HG03097 (cell line): Measurements from ENCODE around the gene SLC5A2.
"Not testable (repeated sequence)": the region's sequence is repeated elsewhere in the genome, so short reads cannot be mapped to it uniquely, and the experiment has no call there.

Source experiments
- ATAC-seq: cut with Tn5 transposase; IDR thresholded peaks from one replicate; pipeline ENCODE4 v1.9.1; 2021; ENCODE audit not compliant: unreplicated experiment, low FRiP score

The SLC5A2 gene

GRCh38 chr16:31491778-31492418 is 9.0 kb downstream of the SLC5A2 start:
- ATAC-seq = no peak

DNA sequence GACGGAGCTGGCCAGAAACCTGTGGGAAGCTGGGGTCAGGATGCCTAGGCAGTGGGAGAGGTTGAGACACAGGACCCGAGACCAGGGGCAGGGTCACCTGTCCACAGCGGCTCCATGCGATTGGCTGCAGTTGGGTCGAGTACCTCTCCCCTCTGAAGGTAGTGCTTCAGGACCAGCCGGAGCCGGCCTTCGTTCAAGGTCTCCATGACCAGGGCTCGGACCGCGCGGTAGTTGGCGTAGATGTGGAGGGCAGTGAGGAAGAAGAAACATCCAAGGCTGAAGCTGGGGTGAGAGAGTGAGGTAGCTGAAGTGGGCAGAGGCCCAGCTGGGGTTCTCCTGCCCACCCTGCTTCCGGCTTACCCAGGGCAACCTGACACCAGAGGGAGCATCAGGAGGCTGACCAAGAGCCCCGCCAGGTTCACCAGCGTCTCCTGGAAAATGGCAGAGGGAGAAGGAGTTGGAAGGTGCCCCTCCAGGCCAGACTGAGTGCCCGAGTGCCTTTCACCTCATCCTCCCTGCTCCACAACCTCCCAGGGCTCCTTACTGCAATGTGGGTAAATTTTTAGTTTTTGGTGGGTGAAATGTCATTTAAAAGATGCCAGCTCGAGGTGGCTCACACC is 10.7 kb downstream of the SLC5A2 start:
- no peak for ATAC-seq

- no peak for ATAC-seq
These were observed 13.7 kb downstream of the SLC5A2 start for GRCh38 chr16:31496670-31497069.

GRCh38 chr16:31498493-31498892 is 15.6 kb downstream of the SLC5A2 start:
- ATAC-seq = no peak

DNA sequence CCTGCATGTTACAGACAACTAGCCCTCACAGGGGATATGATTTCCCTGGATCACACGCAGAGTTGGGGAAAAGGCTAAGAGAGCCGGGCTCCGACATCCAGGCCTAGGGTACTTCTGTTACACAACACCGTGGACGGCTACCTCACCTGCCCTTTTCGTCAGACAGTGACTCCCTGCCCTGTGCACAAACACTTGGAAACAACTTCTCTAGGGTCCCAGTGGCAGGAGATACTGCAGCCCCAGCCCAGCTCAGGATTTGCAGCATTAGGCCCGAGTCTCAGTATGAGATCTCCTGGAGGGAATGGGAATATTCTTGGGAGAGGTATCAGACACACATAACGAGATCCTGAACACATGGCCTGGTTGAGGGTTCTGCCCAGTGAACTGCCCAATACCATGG is 17.0 kb downstream of the SLC5A2 start:
- no peak for ATAC-seq

GRCh38 chr16:31501226-31501965 is 18.5 kb downstream of the SLC5A2 start:
- ATAC-seq = no peak

- ATAC-seq = no peak
These were observed 19.0 kb downstream of the SLC5A2 start for GRCh38 chr16:31501966-31502348.

DNA sequence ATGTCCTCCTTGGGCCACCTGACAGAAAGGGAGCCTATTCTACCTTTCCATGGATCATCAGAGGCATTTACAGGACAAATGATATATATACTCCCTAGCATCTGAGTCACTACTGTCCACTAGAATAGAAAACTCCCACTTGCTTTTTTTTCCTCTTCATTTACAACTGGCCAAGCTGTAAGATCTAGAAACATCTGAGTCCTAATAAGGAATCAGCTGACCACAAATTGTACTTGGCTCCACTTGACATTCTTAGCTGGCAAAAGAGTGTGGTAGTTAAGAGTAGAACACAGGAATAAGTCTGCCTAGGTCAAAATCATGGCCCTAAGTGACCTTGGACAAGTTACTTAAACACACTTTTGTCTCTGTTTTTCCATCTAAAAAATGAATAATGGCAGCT is 20.1 kb downstream of the SLC5A2 start:
- no peak for ATAC-seq

DNA sequence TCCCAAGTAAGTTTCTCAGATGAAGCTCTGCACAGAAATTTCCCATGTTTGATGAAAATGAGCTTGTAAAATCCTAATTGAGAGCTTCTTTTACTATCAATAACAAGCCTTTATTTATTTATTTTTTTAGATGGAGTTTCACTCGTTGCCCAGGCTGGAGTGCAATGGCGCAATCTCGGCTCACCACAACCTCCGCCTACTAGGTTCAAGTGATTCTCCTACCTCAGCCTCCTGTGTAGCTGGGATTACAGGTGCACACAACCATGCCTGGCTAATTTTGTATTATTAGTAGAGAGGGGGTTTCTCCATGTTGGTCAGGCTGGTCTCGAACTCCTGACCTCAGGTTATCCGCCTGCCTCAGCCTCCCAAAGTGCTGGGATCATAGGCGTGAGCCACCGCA is 20.6 kb downstream of the SLC5A2 start:
- ATAC-seq = not testable (repeated sequence)

GRCh38 chr16:31504159-31504558 is 21.2 kb downstream of the SLC5A2 start:
- no peak for ATAC-seq

DNA sequence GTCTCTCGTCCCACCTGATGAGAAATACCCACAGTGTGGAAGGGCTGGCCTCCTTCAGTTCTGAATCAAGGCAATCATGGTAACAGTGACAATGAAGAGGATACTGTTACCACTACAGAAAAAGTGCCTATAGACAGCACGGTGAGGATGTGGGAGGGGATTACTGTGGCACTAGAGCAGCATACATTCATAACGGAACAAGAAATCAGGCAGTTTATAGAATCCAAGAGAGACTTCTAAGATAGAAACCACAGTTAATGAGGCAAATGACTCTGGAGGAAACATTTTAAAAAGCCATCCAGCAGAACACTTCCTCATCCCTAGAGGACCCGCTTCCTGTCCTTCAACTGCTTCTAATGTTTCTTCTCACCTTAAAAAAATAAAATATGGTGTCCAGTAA is 22.6 kb downstream of the SLC5A2 start:
- no peak for ATAC-seq

DNA sequence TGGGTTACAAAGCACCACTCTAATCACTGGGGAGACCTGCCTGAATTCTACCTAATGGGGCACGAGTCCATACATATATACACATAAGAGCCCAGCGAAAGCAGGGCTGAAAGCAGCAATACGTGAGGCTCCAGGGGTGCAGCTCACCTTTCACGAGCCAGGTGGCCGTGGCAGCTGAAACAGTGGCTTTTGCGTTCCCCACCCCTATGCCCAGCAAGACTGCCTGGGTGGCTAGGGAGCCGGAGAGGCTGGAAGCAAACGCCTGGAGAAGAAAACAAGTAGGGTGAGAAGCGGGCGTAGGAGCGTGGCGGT is 24.6 kb downstream of the SLC5A2 start:
- ATAC-seq = peak; percentile 20

- peak; percentile 86 for ATAC-seq
These were observed 25.2 kb downstream of the SLC5A2 start, which contains the start of gene RUSF1 for GRCh38 chr16:31507929-31508705. Gene RUSF1, minus strand, starts transcription at chr16:31508391. Its CDS starts 18 bp downstream, at chr16:31508373.

DNA sequence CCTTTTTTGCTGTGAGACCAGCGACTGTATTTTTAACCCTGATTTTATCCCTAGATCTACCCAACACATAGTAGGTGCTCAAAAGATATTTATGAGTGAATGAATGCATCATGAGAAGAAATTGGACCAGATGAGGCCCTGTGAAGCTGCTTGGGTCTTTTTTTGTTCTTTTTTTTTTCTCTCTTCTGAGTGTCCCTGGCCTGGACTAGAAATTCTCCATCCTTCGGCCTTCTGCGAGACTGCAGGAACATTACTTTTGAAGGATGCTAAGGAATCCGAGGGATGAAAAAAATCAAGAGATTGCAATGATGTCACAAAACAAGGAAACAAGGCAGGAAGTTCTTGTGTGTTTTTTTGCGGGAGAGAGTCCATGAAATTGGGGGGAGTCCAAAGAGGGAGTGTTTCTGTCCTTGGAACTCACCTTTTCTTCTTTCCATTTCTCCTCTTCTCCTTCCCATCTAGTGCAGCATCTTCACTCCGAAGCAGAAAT is 25.8 kb downstream of the SLC5A2 start:
- ATAC-seq = peak; percentile 4

- no peak for ATAC-seq
These were observed 30.2 kb downstream of the SLC5A2 start for GRCh38 chr16:31513126-31513525.

- no peak for ATAC-seq
These were observed 31.0 kb downstream of the SLC5A2 start for GRCh38 chr16:31513884-31514283.

DNA sequence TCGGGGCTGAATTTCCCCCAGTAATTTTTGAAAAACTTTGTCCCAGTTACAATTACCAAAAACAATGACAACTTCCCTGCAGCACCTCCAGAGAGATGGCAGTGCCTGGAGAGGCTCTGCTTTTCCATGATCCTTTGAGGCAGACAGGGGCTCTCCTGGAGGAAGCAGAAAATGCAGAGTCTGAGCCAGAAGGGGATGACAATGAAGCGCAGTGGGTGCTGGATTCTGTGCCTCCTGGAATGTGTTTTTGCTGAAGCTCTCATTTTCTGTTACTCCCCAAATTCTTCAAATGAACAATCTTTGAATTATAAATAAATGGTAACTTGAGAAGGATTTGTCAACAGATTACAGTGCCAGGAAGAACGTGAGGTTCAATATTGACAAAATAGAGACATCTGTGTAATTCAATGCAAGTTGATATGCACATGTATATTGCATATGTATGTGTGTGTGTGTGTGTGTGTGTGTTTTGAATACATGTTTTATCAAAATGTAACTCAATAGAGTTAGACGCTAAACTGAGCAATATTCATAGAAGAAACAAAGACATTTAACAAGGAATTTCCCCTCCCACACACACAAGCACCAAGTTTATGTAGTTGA is 35.0 kb downstream of the SLC5A2 start:
- ATAC-seq = no peak

DNA sequence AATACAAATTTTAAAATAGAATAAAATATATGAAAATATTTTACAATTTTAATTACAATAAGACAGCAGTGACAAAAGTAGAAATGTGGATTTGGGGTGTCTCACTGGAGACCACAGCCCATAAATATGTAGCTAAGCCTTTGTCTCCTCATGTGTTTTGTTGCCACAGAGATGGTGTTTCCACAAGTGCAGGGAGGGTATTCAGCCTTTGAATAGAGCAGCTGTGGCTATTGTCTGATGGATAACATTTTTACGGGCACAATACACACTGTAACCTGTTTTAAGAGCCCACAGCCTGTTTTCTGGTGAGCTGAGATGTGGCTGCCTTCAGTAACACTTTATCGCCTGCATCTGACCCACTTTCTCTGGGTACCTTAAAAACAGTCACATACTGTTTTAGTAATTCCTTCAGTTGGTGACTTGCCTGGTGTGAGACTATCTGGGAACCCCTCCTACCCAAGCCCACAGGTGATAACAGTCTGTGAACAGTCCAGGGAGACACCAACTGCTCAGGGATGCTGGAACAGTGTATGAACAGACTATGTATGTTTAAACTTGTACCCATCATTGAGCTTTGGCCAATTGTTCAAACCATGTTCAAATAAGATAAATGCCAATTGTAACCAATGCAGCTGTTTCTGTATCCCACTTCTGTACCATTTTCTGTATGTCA is 37.0 kb downstream of the SLC5A2 start:
- no peak for ATAC-seq

- ATAC-seq = no peak
These were observed 38.4 kb downstream of the SLC5A2 start for GRCh38 chr16:31521368-31521767.

- ATAC-seq = no peak
These were observed 39.1 kb downstream of the SLC5A2 start for GRCh38 chr16:31522071-31522470.
